GM18505 (cell line): ENCODE data around the gene CREB3L2.
"Not testable (repeated sequence)": the region's sequence is repeated elsewhere in the genome, so short reads cannot be mapped to it uniquely, and the experiment has no call there.

Experiments
- ATAC-seq: cut with Tn5 transposase; IDR thresholded peaks from one replicate; pipeline ENCODE4 v1.9.1; 2021; ENCODE audit not compliant: unreplicated experiment
- POLR2A ChIP-seq: IDR thresholded peaks from 4 replicates; pipeline ENCODE4 v1.6.1; 2011; ENCODE audit warnings: borderline replicate concordance; ENCODE audit not compliant: insufficient read depth, insufficient read length; ENCODE audit errors: extremely low read depth

Gene CREB3L2

GRCh38 chr7:137987968-137988367, 13.9 kb downstream of the CREB3L2 start:
- ATAC-seq = peak; percentile 41

GRCh38 chr7:137987563-137987962, 14.3 kb downstream of the CREB3L2 start:
- TF ChIP-seq POLR2A = no peak
- no peak for ATAC-seq

More at GRCh38 chr7:137987968-137988367, 13.9 kb downstream of the CREB3L2 start:
- no peak for TF ChIP-seq POLR2A

- no peak for TF ChIP-seq POLR2A
- no peak for ATAC-seq
Measured at GRCh38 chr7:137987018-137987349, 14.9 kb downstream of the CREB3L2 start.

GRCh38 chr7:137986252-137987017, 15.5 kb downstream of the CREB3L2 start:
- no peak for ATAC-seq
- TF ChIP-seq POLR2A = no peak

- peak; percentile 37 for TF ChIP-seq POLR2A
- peak; percentile 56 for ATAC-seq
Measured at GRCh38 chr7:137985897-137986251, 16.0 kb downstream of the CREB3L2 start.

- TF ChIP-seq POLR2A = peak; percentile 13
- ATAC-seq = peak; percentile 59
Measured at GRCh38 chr7:137985253-137985896, 16.5 kb downstream of the CREB3L2 start.

- ATAC-seq = no peak
- no peak for TF ChIP-seq POLR2A
Measured at GRCh38 chr7:137984181-137985041, 17.5 kb downstream of the CREB3L2 start.

- TF ChIP-seq POLR2A = no peak
- no peak for ATAC-seq
Measured at GRCh38 chr7:137983323-137984008, 18.4 kb downstream of the CREB3L2 start.

- not testable (repeated sequence) for ATAC-seq
Measured at GRCh38 chr7:137982394-137982793, 19.5 kb downstream of the CREB3L2 start.

- peak; percentile 61 for TF ChIP-seq POLR2A
- ATAC-seq = peak; percentile 33
Measured at GRCh38 chr7:137981668-137982067, 20.2 kb downstream of the CREB3L2 start.

GRCh38 chr7:137981175-137981574, 20.7 kb downstream of the CREB3L2 start:
- peak; percentile 1 for ATAC-seq
- TF ChIP-seq POLR2A = no peak

GRCh38 chr7:137980308-137980707, 21.6 kb downstream of the CREB3L2 start:
- TF ChIP-seq POLR2A = no peak
- no peak for ATAC-seq
